Thymus (tissue), 11 donors: ENCODE data around the gene CUX1. TPM values are rescaled to one million over a fixed set of nuclear protein-coding genes. Genes with fewer than 3 reads are reported as not detected.

Experiments
- DNase-seq, 9 donors: peaks; one replicate each; pipeline ENCODE4 v3.0.0-alpha.2; 2013; ENCODE audit warnings: low spot score in 9 of 9, low read depth in 6 of 9, missing footprints in 1 of 9
- H3K27ac ChIP-seq, 2 donors: one replicate each; pipeline ENCODE4 v1.5.1; 2013; ENCODE audit warnings: control low read depth in 1 of 2, low read depth in 1 of 2, low read length in 1 of 2, mild to moderate bottlenecking in 1 of 2, moderate library complexity in 1 of 2
- H3K27me3 ChIP-seq, 2 donors: one replicate each; pipeline ENCODE4 v1.5.1; 2013; ENCODE audit warnings: low read length in 1 of 2; ENCODE audit not compliant: control insufficient read depth in 2 of 2, insufficient read depth in 1 of 2
- H3K36me3 ChIP-seq, 2 donors: one replicate each; pipeline ENCODE4 v1.5.1; 2013; ENCODE audit warnings: low read length in 1 of 2, mild to moderate bottlenecking in 1 of 2, moderate library complexity in 1 of 2; ENCODE audit not compliant: control insufficient read depth in 2 of 2, insufficient read depth in 2 of 2
- H3K4me1 ChIP-seq, 2 donors: one replicate each; pipeline ENCODE4 v1.5.1; 2013; ENCODE audit warnings: low read length in 2 of 2; ENCODE audit not compliant: control insufficient read depth in 2 of 2, insufficient read depth in 2 of 2
- H3K4me3 ChIP-seq, 2 donors: one replicate each; pipeline ENCODE4 v1.5.1; 2013; ENCODE audit warnings: low read length in 2 of 2, control low read depth in 1 of 2, mild to moderate bottlenecking in 1 of 2
- H3K9me3 ChIP-seq, 2 donors: one replicate each; pipeline ENCODE4 v1.5.1; 2013; ENCODE audit warnings: low read length in 1 of 2, mild to moderate bottlenecking in 1 of 2; ENCODE audit not compliant: control insufficient read depth in 2 of 2, insufficient read depth in 1 of 2
- WGBS: extraction: QIAGEN DNeasy Blood & Tissue Kit; methylation state at CpG from one replicate; pipeline ENCODE4 v1.1.7; 2013; 5-methylcytosine and 5-hydroxymethylcytosine counted together
- polyA plus RNA-seq: library from polyadenylated mRNA; stranded (reverse); fragments of 200-250 nt; gene quantifications from one replicate; pipeline ENCODE4 v1.2.3, GENCODE V29; 2013
- total RNA-seq: library from RNA; stranded (reverse); fragments of 120-200 nt; gene quantifications from one replicate; pipeline ENCODE4 v1.2.4, GENCODE V29; 2013
- donor health status: healthy.

The CUX1 gene
- total and polyA plus RNA-seq, 2 donors = 27.8 to 35.0 TPM

DNA sequence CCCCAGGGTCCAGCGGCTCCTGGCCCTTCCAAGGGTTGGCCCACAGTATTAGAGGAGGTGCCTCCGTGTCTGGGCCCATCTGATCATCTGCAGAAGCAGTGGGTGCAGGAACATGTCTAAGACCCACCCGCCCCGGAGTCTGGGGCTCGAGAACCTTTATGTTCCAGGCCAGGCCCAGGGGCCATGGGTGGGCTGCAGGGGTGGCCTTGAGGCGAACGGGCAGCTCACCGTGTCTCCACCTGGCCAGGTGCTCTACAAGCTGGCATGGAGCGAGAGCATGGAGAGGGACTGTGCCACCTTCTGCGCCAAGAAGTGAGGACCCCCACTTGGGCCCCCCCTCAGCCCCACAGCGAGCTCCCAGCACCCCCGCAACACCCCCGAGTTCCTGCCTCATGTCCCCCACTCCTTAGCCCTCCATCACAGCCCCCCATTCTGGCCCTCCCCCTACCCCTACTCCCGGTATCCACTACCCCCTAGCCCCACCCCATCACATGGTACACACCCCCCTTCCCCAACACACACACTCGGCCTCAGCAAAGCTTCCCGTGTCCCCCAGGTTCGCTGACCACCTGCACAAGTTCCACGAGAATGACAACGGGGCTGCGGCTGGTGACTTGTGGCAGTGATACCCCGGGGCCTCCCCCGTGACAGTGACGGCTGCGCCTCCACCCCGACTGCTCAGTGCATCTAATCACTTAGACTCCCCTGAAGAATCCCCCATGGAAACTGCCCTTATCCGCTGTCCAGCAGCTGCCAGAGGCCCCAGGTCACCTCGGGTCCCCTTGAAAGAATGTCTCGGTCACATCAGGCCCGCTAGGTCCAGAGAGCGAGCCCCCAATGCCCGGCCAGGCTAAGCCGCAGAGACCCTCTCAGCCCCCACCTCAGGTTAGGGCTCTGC lies 465.3 kb downstream of the CUX1 start:
- WGBS = 96% methylated on average over 32 of the region's 32 CpGs
- Histone ChIP-seq H3K4me3 (no peak overlapping the region), H3K4me1 (peaks cover 8 to 32% of the 10 kb centered on the region in 2 donors), H3K27ac (no peak overlapping the region), H3K9me3 (no peaks in the 10 kb centered on the region), H3K27me3 (peaks cover 25 to 38% of the 10 kb centered on the region in 2 donors), H3K36me3 (no peaks in the 10 kb centered on the region)
- no peak for DNase-seq

DNA sequence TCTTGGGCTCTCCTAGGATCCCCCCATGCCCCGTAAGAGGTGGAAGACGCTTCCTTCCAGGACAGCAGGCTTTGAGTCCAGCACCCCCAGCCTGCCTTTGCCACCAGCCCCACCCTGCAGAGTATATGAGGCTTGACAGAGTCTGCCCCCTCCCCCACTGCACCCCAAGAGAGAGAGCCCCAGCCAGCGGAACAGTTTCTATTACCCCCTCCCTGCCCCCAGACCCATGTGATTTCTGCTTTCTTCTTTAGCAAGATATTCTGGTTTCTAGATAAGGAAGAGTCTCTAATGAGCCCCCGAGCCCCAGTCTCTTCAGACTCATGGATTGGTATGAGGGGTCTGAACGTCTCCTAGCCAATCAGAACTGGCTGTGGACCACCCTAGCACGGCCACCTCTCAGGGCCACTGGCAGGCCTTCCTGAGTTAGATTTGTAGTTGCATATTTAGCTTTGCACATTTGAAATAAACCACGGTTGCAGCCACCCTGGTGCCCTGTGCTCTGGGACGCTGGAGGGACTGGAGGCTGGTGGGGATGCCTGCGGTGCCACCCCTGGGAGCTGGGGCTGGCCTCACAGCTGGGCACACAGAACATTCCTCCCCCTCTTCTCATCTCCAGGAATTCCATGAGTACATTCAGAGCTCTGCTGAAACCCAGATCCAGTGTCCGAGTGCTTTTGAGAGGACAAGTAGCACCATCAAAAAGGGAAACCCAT lies 466.2 kb downstream of the CUX1 start:
- Histone ChIP-seq H3K27me3 (peaks cover 33 to 47% of the 10 kb centered on the region in 2 donors), H3K4me3 (no peak overlapping the region), H3K4me1 (peaks cover 16 to 41% of the 10 kb centered on the region in 2 donors), H3K36me3 (no peaks in the 10 kb centered on the region), H3K27ac (no peak overlapping the region), H3K9me3 (no peaks in the 10 kb centered on the region)
- WGBS = 96% methylated on average over 10 of the region's 10 CpGs
- DNase-seq = no peak

DNA sequence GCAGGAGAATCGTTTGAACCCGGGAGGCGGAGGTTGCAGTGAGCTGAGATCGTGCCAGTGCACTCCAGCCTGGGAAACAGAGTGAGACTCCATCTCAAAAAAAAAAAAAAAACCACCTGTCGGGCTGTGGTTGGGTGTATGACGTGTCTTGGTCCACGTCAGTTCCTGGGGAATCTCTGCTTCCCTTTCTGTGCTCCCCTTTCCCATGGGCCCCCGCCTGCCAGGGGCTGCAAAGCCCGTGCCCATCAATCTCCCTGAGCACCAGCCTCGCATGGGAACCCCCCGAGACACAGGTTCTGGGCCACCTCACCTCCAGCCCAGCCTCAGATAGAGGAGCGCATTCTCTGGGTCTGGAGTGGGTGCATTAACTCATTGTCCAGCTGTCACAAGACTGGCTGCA lies 467.0 kb downstream of the CUX1 start:
- DNase-seq = no peak
- H3K27me3 ChIP-seq = peaks cover 34 to 55% of the 10 kb centered on the region in 2 donors
- H3K36me3 ChIP-seq = no peaks in the 10 kb centered on the region
- H3K4me1 ChIP-seq = peaks cover 16 to 43% of the 10 kb centered on the region in 2 donors
- no peak overlapping the region for H3K27ac ChIP-seq
- no peak overlapping the region for H3K4me3 ChIP-seq
- 38% methylated on average over 12 of the region's 12 CpGs for WGBS
- no peaks in the 10 kb centered on the region for H3K9me3 ChIP-seq

DNA sequence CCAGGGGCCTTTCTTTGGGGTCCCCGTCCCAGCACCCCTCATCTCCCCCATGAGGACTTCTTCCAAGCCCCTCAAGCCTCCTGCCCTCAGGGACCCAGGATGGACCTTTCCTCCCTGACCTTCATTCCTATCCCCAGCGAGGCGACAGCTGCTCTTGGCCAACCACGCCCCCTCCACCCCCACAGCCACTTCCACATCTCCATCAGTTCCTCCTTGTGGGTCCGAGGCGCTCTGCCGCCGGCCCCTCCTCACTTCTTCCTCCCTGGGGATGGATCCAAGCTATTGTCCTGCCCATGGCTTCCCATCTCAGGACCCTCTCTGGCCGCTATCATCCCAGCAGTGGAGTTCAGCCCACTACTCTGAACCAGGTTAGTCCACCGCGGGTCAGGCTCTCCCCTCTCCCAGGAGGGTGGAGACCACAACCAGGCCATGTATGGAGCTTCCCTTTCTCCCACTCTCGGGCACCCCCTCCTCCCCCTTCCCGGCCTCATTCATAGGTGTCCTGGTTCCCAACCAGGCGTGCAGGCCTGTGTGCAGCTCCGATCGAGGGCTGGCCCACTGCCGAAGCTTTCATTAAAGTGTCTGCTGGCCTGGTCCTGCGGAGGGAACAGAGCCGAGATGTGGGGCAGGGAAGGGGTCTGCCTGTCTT lies 467.6 kb downstream of the CUX1 start:
- peaks cover 34 to 60% of the 10 kb centered on the region in 2 donors for H3K27me3 ChIP-seq
- H3K4me3 ChIP-seq = no peak overlapping the region
- peaks cover 16 to 40% of the 10 kb centered on the region in 2 donors for H3K4me1 ChIP-seq
- H3K36me3 ChIP-seq = no peaks in the 10 kb centered on the region
- DNase-seq = no peak
- H3K9me3 ChIP-seq = no peaks in the 10 kb centered on the region
- 21% methylated on average over 19 of the region's 19 CpGs for WGBS
- no peak overlapping the region for H3K27ac ChIP-seq

DNA sequence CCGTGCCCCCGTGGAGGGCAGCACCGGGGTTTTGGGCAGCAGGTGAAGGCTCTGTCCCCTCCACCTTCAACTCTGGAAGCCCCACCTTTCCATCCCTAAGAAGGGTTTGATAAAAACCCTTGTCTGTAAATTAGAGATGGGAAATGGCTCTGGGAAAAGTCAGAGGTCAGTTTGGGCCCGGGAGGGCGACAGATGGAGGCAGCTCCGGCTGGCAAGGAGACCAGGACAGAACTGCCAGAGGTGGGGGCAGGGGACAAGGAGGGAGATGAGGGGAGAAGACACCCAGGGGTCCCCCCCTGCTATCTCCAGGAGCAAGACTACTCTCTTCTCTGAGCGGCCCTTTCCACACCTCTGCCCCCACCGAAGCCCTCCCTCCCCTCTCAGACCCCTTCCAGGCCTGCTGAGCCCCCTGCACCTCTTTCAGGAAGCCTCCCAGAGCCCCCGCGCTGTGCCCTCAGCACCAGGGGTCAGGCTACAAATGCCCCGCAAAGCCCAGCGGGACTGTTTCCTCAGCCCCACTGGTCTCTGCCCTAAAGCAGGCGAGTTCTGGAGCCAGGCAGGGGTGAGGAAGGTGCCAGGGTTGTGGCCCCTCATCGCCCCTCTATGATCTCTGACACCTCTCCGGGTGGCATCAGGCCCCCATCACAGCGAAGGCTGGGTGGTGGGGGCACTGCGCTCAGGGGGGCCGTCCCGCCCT lies 468.3 kb downstream of the CUX1 start:
- Histone ChIP-seq H3K4me1 (peaks cover 16 to 40% of the 10 kb centered on the region in 2 donors), H3K27ac (no peak overlapping the region), H3K4me3 (peak overlapping the region; percentile 27 to 61), H3K27me3 (peaks cover 34 to 60% of the 10 kb centered on the region in 2 donors), H3K36me3 (no peaks in the 10 kb centered on the region), H3K9me3 (no peaks in the 10 kb centered on the region)
- WGBS = 16% methylated on average over 19 of the region's 19 CpGs
- no peak for DNase-seq

DNA sequence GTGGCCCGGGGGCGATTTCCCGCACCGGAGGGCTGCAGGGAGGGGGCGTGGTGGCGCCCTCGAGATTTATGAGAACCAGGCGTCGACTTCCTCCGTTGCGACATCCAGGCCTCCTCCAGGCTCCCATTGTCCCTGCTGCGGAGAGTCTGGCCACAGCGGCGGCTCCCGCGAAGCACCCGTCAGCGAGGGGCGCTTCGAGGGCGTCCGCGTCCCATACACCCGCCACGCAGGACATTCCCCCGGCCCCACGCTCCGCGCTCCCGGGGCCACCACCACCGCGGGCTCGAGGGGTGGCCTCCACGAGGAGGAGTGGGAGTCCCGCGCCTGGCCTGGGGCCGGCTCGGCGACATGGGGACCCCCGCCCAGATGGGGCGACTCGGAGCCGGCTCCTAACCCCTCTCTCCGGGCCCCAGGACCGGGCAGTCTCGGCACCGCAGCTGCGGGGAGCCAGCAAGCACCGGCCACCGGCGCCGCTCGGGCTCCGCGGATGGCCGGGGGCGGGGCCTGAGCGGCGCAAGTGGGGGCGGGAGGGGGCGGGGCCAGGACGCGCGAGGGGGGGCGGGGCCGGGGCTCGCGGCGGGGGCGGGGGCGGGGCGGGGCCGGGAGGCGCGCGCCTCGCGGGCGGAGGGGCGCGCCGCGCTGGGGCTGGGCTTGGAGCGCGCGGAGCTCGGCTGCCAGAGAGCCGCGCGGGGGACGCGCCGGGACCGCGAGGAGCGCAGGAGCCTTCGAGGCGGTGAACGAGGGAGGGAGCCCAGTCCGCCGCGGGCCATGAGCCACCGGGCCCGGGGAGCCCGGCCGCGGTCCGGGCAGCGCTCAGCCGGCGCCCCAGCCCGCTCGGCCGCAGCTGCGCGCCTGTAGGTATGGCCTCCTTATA lies 469.0 kb downstream of the CUX1 start, which contains the start of gene SH2B2:
SH2B2 (plus strand) TSS at position 632 of the 874 bp plus-strand sequence. CDS start 13,683 bp downstream, outside the sequence.
- DNase-seq = peak in 2 of 9 donors; percentile 44 to 56
- Histone ChIP-seq H3K27ac (peak within 1 kb of the TSS; percentile 51 to 67), H3K27me3 (peaks cover 34 to 66% of the 10 kb centered on the region in 2 donors), H3K4me3 (peak within 1 kb of the TSS; percentile 37 to 61), H3K36me3 (no peaks in the 10 kb centered on the region), H3K4me1 (peaks cover 16 to 40% of the 10 kb centered on the region in 2 donors), H3K9me3 (no peaks in the 10 kb centered on the region)
- under 1% methylated on average over 115 of the region's 116 CpGs for WGBS

DNA sequence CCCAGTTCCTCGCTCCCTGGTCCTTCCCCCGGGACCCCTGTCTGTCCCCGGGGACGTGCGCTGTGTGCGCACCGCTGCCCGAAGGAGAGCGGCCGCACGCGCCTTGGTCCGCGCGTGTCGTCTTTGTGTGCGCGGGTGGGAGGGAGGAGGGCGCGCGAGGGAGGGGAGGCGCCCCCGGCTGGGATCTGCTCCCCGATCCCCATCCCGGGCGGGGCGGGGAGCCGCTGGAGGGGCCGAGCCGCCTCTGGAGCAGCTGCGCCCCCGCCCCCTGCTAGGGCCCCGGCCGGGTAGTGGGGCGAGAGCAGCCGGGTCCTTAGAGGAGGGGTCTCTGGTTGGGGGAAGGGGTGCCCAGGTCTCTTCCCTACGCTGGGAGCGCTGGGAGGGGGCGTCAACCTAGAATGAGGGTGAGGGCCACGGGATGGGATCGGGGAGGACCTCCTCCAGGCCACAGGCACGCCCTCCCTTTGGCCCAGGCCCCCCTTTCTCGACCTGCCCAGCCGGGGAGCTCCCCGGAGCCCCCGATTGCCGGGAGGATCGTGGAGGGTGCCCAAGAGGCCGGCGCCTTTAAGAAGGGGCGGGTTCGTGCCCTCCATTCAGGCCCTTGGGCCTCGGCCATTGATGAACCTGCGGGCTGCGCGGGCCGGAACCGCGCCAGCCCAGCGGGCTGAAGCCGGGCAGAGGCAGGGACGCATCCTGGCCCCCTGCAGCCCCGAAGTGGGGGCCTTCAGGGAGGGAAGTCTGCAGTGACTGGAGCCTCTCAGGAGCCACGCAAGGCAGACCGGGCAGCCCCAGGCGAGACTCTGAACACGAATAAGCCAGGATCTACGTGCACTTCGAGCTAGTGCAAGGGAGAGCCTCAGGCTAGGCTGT lies 469.9 kb downstream of the CUX1 start:
- Histone ChIP-seq H3K4me1 (peaks cover 16 to 43% of the 10 kb centered on the region in 2 donors), H3K36me3 (no peaks in the 10 kb centered on the region), H3K27me3 (peaks cover 34 to 73% of the 10 kb centered on the region in 2 donors), H3K27ac (no peak overlapping the region), H3K9me3 (no peaks in the 10 kb centered on the region), H3K4me3 (peak overlapping the region; percentile 37 to 61)
- WGBS = 1% methylated on average over 69 of the region's 69 CpGs
- DNase-seq = peak in 1 of 9 donors; percentile 24
